ENCODE results near the gene FBXW7. TPM values are rescaled to one million over a fixed set of nuclear protein-coding genes. Genes with fewer than 3 reads are reported as not detected.

Gene FBXW7
- polyA plus RNA-seq, 1 donor from 2014 or later = 55.7 TPM

DNA sequence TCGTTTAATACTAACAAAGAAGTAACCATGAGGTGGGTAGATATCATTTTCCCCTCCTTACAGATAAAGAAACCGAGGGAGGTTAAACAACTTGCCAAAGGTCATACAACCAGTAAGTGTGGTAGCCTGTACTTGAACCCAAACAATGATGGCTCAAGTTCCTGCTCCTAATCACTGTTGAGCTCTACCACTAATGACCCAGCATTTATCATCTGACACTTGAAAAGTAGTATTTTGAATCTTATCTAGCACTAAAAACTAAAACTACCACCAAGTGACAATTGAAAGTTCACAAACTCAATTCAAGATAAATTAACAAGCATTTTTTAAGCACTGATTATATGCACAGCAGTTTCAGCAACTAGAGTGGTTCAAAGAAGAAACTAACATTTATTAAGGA is 13.1 kb downstream of the FBXW7 start:
- Histone ChIP-seq H2AFZ (ENCODE audit: low read depth, low read length) (no peak overlapping the region), H4K20me1 (ENCODE audit: insufficient read depth) (no peaks in the 10 kb centered on the region), H3K9me3 (ENCODE audit: low read length) (no peaks in the 10 kb centered on the region), H3K9ac (ENCODE audit: low read length) (no peak overlapping the region), H3K9me2 (ENCODE audit: insufficient read depth, low read length) (no peaks in the 10 kb centered on the region), H3K4me2 (ENCODE audit: low read length) (no peak overlapping the region), H3K27ac (ENCODE audit: low read length) (no peak overlapping the region), H3F3A (ENCODE audit: insufficient read depth, low read length, poor library complexity, severe bottlenecking) (no peaks in the 10 kb centered on the region), H3K36me3 (ENCODE audit: insufficient read depth, low read length) (no peaks in the 10 kb centered on the region), H3K79me2 (replicated peaks; ENCODE audit: insufficient read depth, low read length) (peaks cover 18% of the 10 kb centered on the region), H3K4me3 (ENCODE audit: low read length) (no peak overlapping the region), H3K27me3 (ENCODE audit: insufficient read depth, low read depth, low read length) (no peaks in the 10 kb centered on the region)
- TF ChIP-seq EP300 (conservative IDR thresholded peaks at IDR 0.05; ENCODE audit: poor library complexity, severe bottlenecking) (no peak), RAD21 (conservative IDR thresholded peaks at IDR 0.05) (no peak), TAF1 (IDR thresholded peaks at IDR 0.05; ENCODE audit: low read depth) (no peak), MXI1 (conservative IDR thresholded peaks at IDR 0.05; ENCODE audit: poor library complexity, severe bottlenecking) (no peak), POLR2AphosphoS5 (IDR thresholded peaks at IDR 0.05) (no peak), EZH2 (IDR thresholded peaks at IDR 0.05; ENCODE audit: borderline replicate concordance, insufficient read depth, low read length, poor library complexity, severe bottlenecking) (no peak), SMC3 (conservative IDR thresholded peaks at IDR 0.05; ENCODE audit: poor library complexity) (no peak)
- TF ChIP-seq, protein P1, sequence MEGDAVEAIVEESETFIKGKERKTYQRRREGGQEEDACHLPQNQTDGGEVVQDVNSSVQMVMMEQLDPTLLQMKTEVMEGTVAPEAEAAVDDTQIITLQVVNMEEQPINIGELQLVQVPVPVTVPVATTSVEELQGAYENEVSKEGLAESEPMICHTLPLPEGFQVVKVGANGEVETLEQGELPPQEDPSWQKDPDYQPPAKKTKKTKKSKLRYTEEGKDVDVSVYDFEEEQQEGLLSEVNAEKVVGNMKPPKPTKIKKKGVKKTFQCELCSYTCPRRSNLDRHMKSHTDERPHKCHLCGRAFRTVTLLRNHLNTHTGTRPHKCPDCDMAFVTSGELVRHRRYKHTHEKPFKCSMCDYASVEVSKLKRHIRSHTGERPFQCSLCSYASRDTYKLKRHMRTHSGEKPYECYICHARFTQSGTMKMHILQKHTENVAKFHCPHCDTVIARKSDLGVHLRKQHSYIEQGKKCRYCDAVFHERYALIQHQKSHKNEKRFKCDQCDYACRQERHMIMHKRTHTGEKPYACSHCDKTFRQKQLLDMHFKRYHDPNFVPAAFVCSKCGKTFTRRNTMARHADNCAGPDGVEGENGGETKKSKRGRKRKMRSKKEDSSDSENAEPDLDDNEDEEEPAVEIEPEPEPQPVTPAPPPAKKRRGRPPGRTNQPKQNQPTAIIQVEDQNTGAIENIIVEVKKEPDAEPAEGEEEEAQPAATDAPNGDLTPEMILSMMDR (IDR thresholded peaks at IDR 0.05; ENCODE audit: poor library complexity, severe bottlenecking) = no peak
- TF ChIP-seq, protein P2, sequence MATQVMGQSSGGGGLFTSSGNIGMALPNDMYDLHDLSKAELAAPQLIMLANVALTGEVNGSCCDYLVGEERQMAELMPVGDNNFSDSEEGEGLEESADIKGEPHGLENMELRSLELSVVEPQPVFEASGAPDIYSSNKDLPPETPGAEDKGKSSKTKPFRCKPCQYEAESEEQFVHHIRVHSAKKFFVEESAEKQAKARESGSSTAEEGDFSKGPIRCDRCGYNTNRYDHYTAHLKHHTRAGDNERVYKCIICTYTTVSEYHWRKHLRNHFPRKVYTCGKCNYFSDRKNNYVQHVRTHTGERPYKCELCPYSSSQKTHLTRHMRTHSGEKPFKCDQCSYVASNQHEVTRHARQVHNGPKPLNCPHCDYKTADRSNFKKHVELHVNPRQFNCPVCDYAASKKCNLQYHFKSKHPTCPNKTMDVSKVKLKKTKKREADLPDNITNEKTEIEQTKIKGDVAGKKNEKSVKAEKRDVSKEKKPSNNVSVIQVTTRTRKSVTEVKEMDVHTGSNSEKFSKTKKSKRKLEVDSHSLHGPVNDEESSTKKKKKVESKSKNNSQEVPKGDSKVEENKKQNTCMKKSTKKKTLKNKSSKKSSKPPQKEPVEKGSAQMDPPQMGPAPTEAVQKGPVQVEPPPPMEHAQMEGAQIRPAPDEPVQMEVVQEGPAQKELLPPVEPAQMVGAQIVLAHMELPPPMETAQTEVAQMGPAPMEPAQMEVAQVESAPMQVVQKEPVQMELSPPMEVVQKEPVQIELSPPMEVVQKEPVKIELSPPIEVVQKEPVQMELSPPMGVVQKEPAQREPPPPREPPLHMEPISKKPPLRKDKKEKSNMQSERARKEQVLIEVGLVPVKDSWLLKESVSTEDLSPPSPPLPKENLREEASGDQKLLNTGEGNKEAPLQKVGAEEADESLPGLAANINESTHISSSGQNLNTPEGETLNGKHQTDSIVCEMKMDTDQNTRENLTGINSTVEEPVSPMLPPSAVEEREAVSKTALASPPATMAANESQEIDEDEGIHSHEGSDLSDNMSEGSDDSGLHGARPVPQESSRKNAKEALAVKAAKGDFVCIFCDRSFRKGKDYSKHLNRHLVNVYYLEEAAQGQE (IDR thresholded peaks at IDR 0.05; ENCODE audit: borderline replicate concordance) = no peak

DNA sequence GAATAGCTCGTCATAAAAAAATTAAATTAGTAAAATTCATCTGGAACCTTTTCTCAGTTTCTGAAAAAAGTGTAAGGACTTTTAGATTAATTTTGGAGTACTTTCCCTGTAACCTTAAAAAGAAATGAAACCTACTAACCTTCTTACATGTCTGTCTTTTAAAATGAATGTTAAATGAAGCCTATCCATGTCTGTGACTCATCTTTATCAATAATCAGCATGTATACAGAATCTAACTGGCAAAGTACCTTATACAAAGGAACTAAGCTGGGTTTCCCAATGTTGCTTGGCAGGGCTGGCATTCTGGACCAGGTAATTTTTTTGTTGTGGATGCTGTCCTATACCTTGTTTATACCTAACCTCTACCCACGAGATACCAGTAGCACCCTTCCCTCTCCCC is 13.6 kb downstream of the FBXW7 start:
- no peaks in the 10 kb centered on the region for H3K36me3 ChIP-seq (ENCODE audit: insufficient read depth, low read length)
- no peak overlapping the region for H3K27ac ChIP-seq (ENCODE audit: low read length)
- H3K9me3 ChIP-seq (ENCODE audit: low read length) = no peaks in the 10 kb centered on the region
- H3K79me2 ChIP-seq (replicated peaks; ENCODE audit: insufficient read depth, low read length) = peaks cover 16% of the 10 kb centered on the region
- TF ChIP-seq POLR2AphosphoS5 (IDR thresholded peaks at IDR 0.05) (no peak), SMC3 (conservative IDR thresholded peaks at IDR 0.05; ENCODE audit: poor library complexity) (no peak), EZH2 (IDR thresholded peaks at IDR 0.05; ENCODE audit: borderline replicate concordance, insufficient read depth, low read length, poor library complexity, severe bottlenecking) (no peak), MXI1 (conservative IDR thresholded peaks at IDR 0.05; ENCODE audit: poor library complexity, severe bottlenecking) (no peak), RAD21 (conservative IDR thresholded peaks at IDR 0.05) (no peak), TAF1 (IDR thresholded peaks at IDR 0.05; ENCODE audit: low read depth) (no peak), EP300 (conservative IDR thresholded peaks at IDR 0.05; ENCODE audit: poor library complexity, severe bottlenecking) (no peak)
- TF ChIP-seq, protein P2 (IDR thresholded peaks at IDR 0.05; ENCODE audit: borderline replicate concordance) = no peak
- TF ChIP-seq, protein P1 (IDR thresholded peaks at IDR 0.05; ENCODE audit: poor library complexity, severe bottlenecking) = no peak
- no peaks in the 10 kb centered on the region for H3K9me2 ChIP-seq (ENCODE audit: insufficient read depth, low read length)
- H2AFZ ChIP-seq (ENCODE audit: low read depth, low read length) = no peak overlapping the region
- H3F3A ChIP-seq (ENCODE audit: insufficient read depth, low read length, poor library complexity, severe bottlenecking) = no peaks in the 10 kb centered on the region
- H4K20me1 ChIP-seq (ENCODE audit: insufficient read depth) = no peaks in the 10 kb centered on the region
- H3K9ac ChIP-seq (ENCODE audit: low read length) = no peak overlapping the region
- no peaks in the 10 kb centered on the region for H3K27me3 ChIP-seq (ENCODE audit: insufficient read depth, low read depth, low read length)
- H3K4me3 ChIP-seq (ENCODE audit: low read length) = no peak overlapping the region
- H3K4me2 ChIP-seq (ENCODE audit: low read length) = no peak overlapping the region

Data from neural cell (in vitro differentiated cells).